Osteocyte (in vitro differentiated cells): ENCODE results near the gene ZNF217. TPM values are rescaled to one million over a fixed set of nuclear protein-coding genes. Genes with fewer than 3 reads are reported as not detected.
"Not testable (repeated sequence)": the region's sequence is repeated elsewhere in the genome, so short reads cannot be mapped to it uniquely, and the experiment has no call there.

ENCODE experiments used
- DNase-seq: peaks from one replicate; pipeline ENCODE4 v3.0.0; 2021; ENCODE audit warnings: mixed read lengths; ENCODE audit not compliant: unreplicated experiment; ENCODE audit errors: extremely low spot score
- H3K27ac Mint-ChIP-seq: one replicate; pipeline ENCODE4 v1.8.0; 2021; ENCODE audit warnings: mild to moderate bottlenecking, mixed read lengths; ENCODE audit not compliant: unreplicated experiment
- H3K27me3 Mint-ChIP-seq: one replicate; pipeline ENCODE4 v1.8.0; 2021; ENCODE audit warnings: mixed read lengths; ENCODE audit not compliant: unreplicated experiment
- H3K36me3 Mint-ChIP-seq: one replicate; pipeline ENCODE4 v1.8.0; 2021; ENCODE audit warnings: mixed read lengths; ENCODE audit not compliant: unreplicated experiment
- H3K4me1 Mint-ChIP-seq: one replicate; pipeline ENCODE4 v1.8.0; 2021; ENCODE audit warnings: mixed read lengths; ENCODE audit not compliant: unreplicated experiment
- H3K4me3 Mint-ChIP-seq: one replicate; pipeline ENCODE4 v1.8.0; 2021; ENCODE audit warnings: mild to moderate bottlenecking, moderate library complexity, mixed read lengths; ENCODE audit not compliant: unreplicated experiment
- H3K9me3 Mint-ChIP-seq: one replicate; pipeline ENCODE4 v1.8.0; 2021; ENCODE audit warnings: mixed read lengths; ENCODE audit not compliant: unreplicated experiment
- total RNA-seq: library from RNA; stranded (reverse); gene quantifications from 2 replicates; pipeline ENCODE4 v1.2.1, GENCODE V29; 2021
- TF ChIP-seq, protein P1 (sequence below): fragments of 200-600 bp; sonication (generic); IDR thresholded peaks from 2 replicates; pipeline ENCODE4 v1.5.0; 2021; ENCODE audit warnings: antibody characterized with exemption, mild to moderate bottlenecking, moderate library complexity

Gene ZNF217
- total RNA-seq, 1 donor from 2014 or later, result 44.3 TPM

DNA sequence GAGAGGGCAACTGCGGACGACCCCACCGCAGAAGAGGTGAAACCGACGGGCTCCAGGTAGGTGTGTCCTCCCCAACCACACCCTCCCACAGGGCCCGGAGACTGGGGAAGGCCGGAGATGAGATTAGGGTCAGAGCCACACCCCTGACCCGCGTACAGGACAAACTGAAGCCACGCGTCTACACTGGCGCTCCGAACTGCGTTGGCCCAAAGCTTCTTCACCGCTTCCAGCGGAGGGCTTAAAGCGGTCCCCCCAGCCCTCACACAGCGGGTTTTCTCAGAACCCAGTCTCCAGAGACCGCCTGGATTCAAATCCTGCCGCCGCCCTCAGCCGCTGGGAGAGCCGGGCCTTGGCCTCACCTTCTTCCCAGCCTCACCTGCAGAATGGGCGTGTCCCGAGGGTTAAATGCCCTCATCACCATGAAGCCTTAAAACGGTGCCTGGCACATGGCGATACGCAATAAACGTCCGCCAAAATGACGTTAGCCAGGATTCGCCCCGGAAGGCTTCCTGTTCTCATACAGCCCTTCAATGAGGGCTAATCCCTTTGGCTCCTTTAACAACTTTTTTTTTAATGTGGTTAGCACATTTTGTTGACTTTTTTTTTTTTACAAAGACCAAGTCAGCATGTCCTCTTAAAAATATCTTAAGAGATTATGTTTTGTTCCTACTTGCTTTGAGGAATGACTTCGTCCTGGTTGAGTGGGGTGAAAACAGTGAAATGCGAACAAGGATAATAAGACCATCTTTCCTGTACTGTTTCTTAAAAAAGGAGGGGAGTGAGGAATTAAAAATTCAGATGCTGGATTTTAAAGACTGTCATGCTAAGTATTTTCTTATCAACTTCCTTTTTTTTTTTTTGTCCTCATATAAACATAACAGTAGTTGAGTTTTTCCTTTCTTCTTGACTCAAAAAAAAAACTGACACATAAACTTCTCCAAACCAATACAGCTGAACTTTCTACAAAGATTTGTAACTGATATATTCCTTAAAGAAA, 15.1 kb upstream of the ZNF217 start:
- H3K36me3 Mint-ChIP-seq, result no peaks in the 10 kb centered on the region
- peak overlapping the region; percentile 58 for H3K27ac Mint-ChIP-seq
- TF ChIP-seq, protein P1, sequence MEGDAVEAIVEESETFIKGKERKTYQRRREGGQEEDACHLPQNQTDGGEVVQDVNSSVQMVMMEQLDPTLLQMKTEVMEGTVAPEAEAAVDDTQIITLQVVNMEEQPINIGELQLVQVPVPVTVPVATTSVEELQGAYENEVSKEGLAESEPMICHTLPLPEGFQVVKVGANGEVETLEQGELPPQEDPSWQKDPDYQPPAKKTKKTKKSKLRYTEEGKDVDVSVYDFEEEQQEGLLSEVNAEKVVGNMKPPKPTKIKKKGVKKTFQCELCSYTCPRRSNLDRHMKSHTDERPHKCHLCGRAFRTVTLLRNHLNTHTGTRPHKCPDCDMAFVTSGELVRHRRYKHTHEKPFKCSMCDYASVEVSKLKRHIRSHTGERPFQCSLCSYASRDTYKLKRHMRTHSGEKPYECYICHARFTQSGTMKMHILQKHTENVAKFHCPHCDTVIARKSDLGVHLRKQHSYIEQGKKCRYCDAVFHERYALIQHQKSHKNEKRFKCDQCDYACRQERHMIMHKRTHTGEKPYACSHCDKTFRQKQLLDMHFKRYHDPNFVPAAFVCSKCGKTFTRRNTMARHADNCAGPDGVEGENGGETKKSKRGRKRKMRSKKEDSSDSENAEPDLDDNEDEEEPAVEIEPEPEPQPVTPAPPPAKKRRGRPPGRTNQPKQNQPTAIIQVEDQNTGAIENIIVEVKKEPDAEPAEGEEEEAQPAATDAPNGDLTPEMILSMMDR, result no peak
- DNase-seq, result peak; percentile 80
- H3K4me1 Mint-ChIP-seq, result peaks cover 36% of the 10 kb centered on the region
- H3K4me3 Mint-ChIP-seq, result no peak overlapping the region
- no peaks in the 10 kb centered on the region for H3K27me3 Mint-ChIP-seq
- H3K9me3 Mint-ChIP-seq, result no peaks in the 10 kb centered on the region

DNA sequence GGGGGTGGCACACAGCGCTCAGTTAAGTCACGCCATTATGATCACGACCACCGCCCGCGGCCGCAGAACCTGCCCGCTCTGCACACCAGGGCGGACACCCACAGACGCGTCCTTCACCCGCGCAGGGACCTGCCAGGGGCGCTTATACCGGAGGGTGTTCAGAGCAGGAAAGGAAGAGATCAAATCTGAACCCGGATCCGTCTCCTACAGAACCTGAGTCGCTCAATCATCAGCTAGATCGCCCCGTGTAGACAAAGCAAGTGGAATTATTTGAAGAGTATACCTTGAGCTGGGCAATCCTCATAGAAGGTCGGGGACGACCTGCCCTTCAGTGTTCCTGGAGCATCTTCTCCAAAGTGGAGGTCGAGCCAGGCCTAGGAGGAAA, 14.4 kb upstream of the ZNF217 start:
- TF ChIP-seq, protein P1, result no peak
- no peaks in the 10 kb centered on the region for H3K36me3 Mint-ChIP-seq
- no peak overlapping the region for H3K27ac Mint-ChIP-seq
- no peak overlapping the region for H3K4me3 Mint-ChIP-seq
- peaks cover 29% of the 10 kb centered on the region for H3K4me1 Mint-ChIP-seq
- H3K9me3 Mint-ChIP-seq, result no peaks in the 10 kb centered on the region
- no peaks in the 10 kb centered on the region for H3K27me3 Mint-ChIP-seq
- peak; percentile 80 for DNase-seq

DNA sequence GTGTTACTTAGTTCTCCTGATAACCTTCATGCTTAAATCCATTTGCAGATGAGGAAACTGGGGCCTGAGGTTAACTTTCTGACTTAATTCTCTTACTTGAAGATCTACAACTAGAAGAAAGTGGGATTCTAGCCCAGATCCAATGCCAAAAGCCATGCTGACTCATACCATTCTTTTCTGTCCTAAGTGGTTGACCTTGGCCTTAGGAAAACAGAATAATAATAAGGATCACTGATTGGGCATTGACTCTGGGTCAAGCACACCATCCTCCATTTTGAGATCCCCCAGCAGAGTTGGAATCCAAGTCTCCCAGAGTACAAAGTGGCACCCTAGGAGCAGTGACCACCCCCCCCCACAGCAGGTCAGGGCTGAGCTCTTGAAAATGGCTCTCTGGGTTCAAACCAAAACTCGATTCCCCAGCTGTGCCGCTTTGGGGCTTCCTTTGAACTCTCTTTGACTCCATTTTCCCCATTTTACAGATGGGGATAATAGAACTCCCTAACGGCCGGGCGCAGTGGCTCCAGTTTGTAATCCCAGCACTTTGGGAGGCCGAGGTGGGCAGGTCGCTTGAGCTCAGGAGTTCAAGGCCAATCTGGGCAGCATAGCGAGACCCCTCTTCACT, 12.8 kb upstream of the ZNF217 start:
- H3K36me3 Mint-ChIP-seq, result no peaks in the 10 kb centered on the region
- TF ChIP-seq, protein P1, result no peak
- H3K9me3 Mint-ChIP-seq, result no peaks in the 10 kb centered on the region
- H3K27me3 Mint-ChIP-seq, result no peaks in the 10 kb centered on the region
- peak; percentile 67 for DNase-seq
- H3K4me1 Mint-ChIP-seq, result peaks cover 23% of the 10 kb centered on the region
- H3K4me3 Mint-ChIP-seq, result no peak overlapping the region
- H3K27ac Mint-ChIP-seq, result peak overlapping the region; percentile 50

DNA sequence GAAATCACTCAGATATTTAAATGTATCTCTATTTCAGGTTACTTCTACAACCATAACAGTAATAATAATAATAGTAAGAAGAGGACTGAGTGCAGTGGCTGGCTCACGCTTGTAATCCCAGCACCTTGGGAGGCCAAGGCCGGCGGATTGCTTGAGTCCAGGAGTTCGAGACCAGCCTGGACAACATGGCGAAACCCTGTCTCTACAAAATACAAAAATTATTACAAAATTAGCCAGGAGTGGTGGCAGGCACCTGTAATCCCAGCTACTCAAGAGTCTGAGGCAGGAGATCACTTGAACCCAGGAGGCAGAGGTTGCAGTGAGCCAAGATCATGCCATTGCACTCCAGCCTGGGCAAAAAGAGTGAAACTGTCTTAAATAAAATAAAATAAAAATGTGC, 11.8 kb upstream of the ZNF217 start:
- H3K4me3 Mint-ChIP-seq, H3K36me3 Mint-ChIP-seq, H3K27ac Mint-ChIP-seq, H3K9me3 Mint-ChIP-seq, H3K27me3 Mint-ChIP-seq, DNase-seq: not testable (repeated sequence)
- peaks cover 18% of the 10 kb centered on the region for H3K4me1 Mint-ChIP-seq

DNA sequence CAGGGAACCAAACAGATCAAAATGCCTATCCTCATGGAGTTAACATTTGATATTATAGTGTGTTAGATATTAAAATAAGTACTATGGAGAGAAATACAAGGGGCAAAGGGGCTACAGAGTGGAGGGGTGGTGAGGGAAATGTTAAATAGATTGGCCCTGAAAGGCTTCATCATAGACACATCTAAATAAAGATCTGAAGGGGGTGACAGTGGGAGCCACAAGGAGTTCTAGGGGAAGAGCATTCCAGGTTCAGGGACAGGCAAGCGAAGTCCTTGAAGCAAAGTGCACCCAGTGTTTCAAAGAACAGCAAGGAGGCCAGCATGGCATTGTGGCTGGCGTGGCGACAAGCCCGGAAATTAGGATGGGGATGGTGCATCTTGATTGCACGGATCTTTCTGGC, 11.2 kb upstream of the ZNF217 start:
- H3K4me1 Mint-ChIP-seq, result peaks cover 14% of the 10 kb centered on the region
- H3K27me3 Mint-ChIP-seq, H3K27ac Mint-ChIP-seq, H3K9me3 Mint-ChIP-seq, H3K36me3 Mint-ChIP-seq, H3K4me3 Mint-ChIP-seq: not testable (repeated sequence)
- DNase-seq, result peak; percentile 5

DNA sequence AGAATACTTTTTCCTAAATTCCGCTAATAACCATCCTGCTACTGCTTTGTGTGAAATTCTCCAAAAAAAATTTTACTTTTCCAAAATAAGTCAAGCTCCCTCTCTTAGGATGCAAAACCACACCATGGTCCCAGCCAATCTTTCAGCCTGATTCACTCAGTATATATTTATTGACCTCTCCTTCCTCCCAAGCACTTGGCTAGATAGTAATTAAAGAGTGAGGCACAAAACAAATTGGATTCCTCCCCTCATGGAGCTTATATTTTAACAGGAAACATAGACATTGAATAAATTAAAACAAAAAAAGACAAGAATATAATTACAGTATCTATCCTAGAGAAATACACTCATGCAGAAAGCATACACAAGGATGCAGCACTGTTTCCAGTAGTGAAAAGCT, 9.0 kb upstream of the ZNF217 start:
- no peaks in the 10 kb centered on the region for H3K36me3 Mint-ChIP-seq

More for the DNA sequence above, 9.0 kb upstream of the ZNF217 start:
- Mint-ChIP-seq H3K27me3 (no peaks in the 10 kb centered on the region), H3K4me3 (no peak overlapping the region), H3K9me3 (no peaks in the 10 kb centered on the region), H3K4me1 (peaks cover 12% of the 10 kb centered on the region), H3K27ac (no peak overlapping the region)
- TF ChIP-seq, protein P1, result no peak
- no peak for DNase-seq
